Hepatocyte (in vitro differentiated cells): ENCODE data around the gene C4orf50. TPM values are rescaled to one million over a fixed set of nuclear protein-coding genes. Genes with fewer than 3 reads are reported as not detected.

Experiments used
- DNase-seq: peaks from one replicate; pipeline ENCODE4 v3.0.0-alpha.2; 2016; ENCODE audit warnings: low spot score
- H2AFZ ChIP-seq: fragments of 200-600 bp; sonication (generic); 2 replicates; pipeline ENCODE4 v1.6.0; 2016; ENCODE audit warnings: antibody characterized with exemption, mild to moderate bottlenecking
- H3K27ac ChIP-seq: fragments of 200-600 bp; sonication (generic); 2 replicates; pipeline ENCODE4 v1.5.1; 2016; ENCODE audit warnings: mild to moderate bottlenecking
- H3K27me3 ChIP-seq: fragments of 200-600 bp; sonication (generic); 2 replicates; pipeline ENCODE4 v1.6.1; 2016
- H3K36me3 ChIP-seq: fragments of 200-600 bp; sonication (generic); replicated peaks from 2 replicates; pipeline ENCODE4 v1.5.1; 2016; ENCODE audit warnings: low read depth; ENCODE audit not compliant: insufficient read depth
- H3K4me1 ChIP-seq: fragments of 200-600 bp; sonication (generic); 2 replicates; pipeline ENCODE4 v1.5.1; 2016; ENCODE audit warnings: mild to moderate bottlenecking, moderate library complexity; ENCODE audit not compliant: insufficient read depth
- H3K4me2 ChIP-seq: fragments of 200-600 bp; sonication (generic); 2 replicates; pipeline ENCODE4 v1.6.0; 2016
- H3K4me3 ChIP-seq: fragments of 200-600 bp; sonication (generic); 2 replicates; pipeline ENCODE4 v1.5.1; 2016; ENCODE audit warnings: mild to moderate bottlenecking
- H3K79me2 ChIP-seq: fragments of 200-600 bp; sonication (generic); 2 replicates; pipeline ENCODE4 v1.6.0; 2017; ENCODE audit warnings: mild to moderate bottlenecking
- H3K9me2 ChIP-seq: fragments of 200-600 bp; sonication (generic); replicated peaks from 2 replicates; pipeline ENCODE4 v1.6.0; 2017; ENCODE audit warnings: mild to moderate bottlenecking; ENCODE audit not compliant: insufficient read depth
- H3K9me3 ChIP-seq: fragments of 200-600 bp; sonication (generic); 2 replicates; pipeline ENCODE4 v1.5.1; 2016; ENCODE audit warnings: low read depth, mild to moderate bottlenecking
- H4K20me1 ChIP-seq: fragments of 200-600 bp; sonication (generic); 2 replicates; pipeline ENCODE4 v1.6.0; 2016; ENCODE audit warnings: mild to moderate bottlenecking; ENCODE audit not compliant: insufficient read depth, poor library complexity, severe bottlenecking
- CTCF ChIP-seq: fragments of 200-600 bp; sonication (generic); IDR thresholded peaks from 2 replicates; pipeline ENCODE4 v1.5.1; 2016; ENCODE audit warnings: antibody characterized with exemption, mild to moderate bottlenecking; ENCODE audit not compliant: poor library complexity
- EZH2 ChIP-seq: fragments of 200-600 bp; sonication (generic); IDR thresholded peaks from 2 replicates; pipeline ENCODE4 v1.6.1; 2016; ENCODE audit warnings: antibody characterized with exemption, mild to moderate bottlenecking, borderline replicate concordance
- EZH2phosphoT487 ChIP-seq: fragments of 200-600 bp; sonication (generic); IDR thresholded peaks from one replicate; pipeline ENCODE4 v1.6.1; 2018; ENCODE audit warnings: antibody characterized with exemption, mild to moderate bottlenecking, low read depth, moderate library complexity; ENCODE audit not compliant: unreplicated experiment, severe bottlenecking
- WGBS: methylation state at CpG from one replicate; pipeline ENCODE4 v1.1.6; 2016; ENCODE audit warnings: low lambda C conversion rate; ENCODE audit errors: missing lambda C conversion rate; 5-methylcytosine and 5-hydroxymethylcytosine counted together
- polyA plus RNA-seq: library from polyadenylated mRNA; unstranded; fragments of >200 nt; fragmentation: Nextera tagmentation; extraction: Ambion mirVana; gene quantifications from 2 replicates; pipeline ENCODE4 v1.2.1, GENCODE V29; 2016
- total RNA-seq: library from RNA; depleted of rRNA; stranded (reverse); fragments of >200 nt; gene quantifications from 2 replicates; pipeline ENCODE4 v1.2.3, GENCODE V29; 2014

C4orf50 gene
- total and polyA plus RNA-seq, 2 experiments from 2014 or later = not detected

GRCh38 chr4:6050551-6050950 lies 32.3 kb upstream of the C4orf50 start:
- H3K4me3 ChIP-seq = no peak overlapping the region
- H2AFZ ChIP-seq = no peak overlapping the region
- TF ChIP-seq CTCF (no peak), EZH2phosphoT487 (no peak), EZH2 (no peak)
- 79% methylated on average over 17 of the region's 17 CpGs for WGBS
- DNase-seq = no peak
- H3K9me3 ChIP-seq = no peaks in the 10 kb centered on the region
- H3K4me2 ChIP-seq = no peak overlapping the region
- no peaks in the 10 kb centered on the region for H4K20me1 ChIP-seq
- H3K36me3 ChIP-seq = no peaks in the 10 kb centered on the region
- no peaks in the 10 kb centered on the region for H3K79me2 ChIP-seq
- H3K27ac ChIP-seq = no peak overlapping the region
- H3K27me3 ChIP-seq = peaks cover 11% of the 10 kb centered on the region
- no peaks in the 10 kb centered on the region for H3K9me2 ChIP-seq
- H3K4me1 ChIP-seq = no peaks in the 10 kb centered on the region

- H4K20me1 ChIP-seq = no peaks in the 10 kb centered on the region
- H3K27me3 ChIP-seq = peaks cover 11% of the 10 kb centered on the region
- H3K4me1 ChIP-seq = no peaks in the 10 kb centered on the region
- DNase-seq = no peak
- no peak overlapping the region for H3K4me3 ChIP-seq
- H2AFZ ChIP-seq = no peak overlapping the region
- TF ChIP-seq EZH2phosphoT487 = no peak
- TF ChIP-seq CTCF = no peak
- TF ChIP-seq EZH2 = no peak
- H3K9me3 ChIP-seq = no peaks in the 10 kb centered on the region
- H3K27ac ChIP-seq = no peak overlapping the region
- no peaks in the 10 kb centered on the region for H3K36me3 ChIP-seq
- 86% methylated on average over 8 of the region's 8 CpGs for WGBS
- no peak overlapping the region for H3K4me2 ChIP-seq
- H3K79me2 ChIP-seq = no peaks in the 10 kb centered on the region
- H3K9me2 ChIP-seq = no peaks in the 10 kb centered on the region
Measured at GRCh38 chr4:6049985-6050384, 31.8 kb upstream of the C4orf50 start.

GRCh38 chr4:6049278-6049677 lies 31.0 kb upstream of the C4orf50 start:
- no peak overlapping the region for H3K27ac ChIP-seq
- H3K4me1 ChIP-seq = no peaks in the 10 kb centered on the region
- H3K4me3 ChIP-seq = no peak overlapping the region
- H3K9me3 ChIP-seq = no peaks in the 10 kb centered on the region
- no peaks in the 10 kb centered on the region for H3K79me2 ChIP-seq
- H3K27me3 ChIP-seq = peaks cover 11% of the 10 kb centered on the region
- no peak for DNase-seq
- no peak overlapping the region for H3K4me2 ChIP-seq
- no peaks in the 10 kb centered on the region for H3K9me2 ChIP-seq
- H2AFZ ChIP-seq = no peak overlapping the region
- WGBS = 94% methylated on average over 12 of the region's 12 CpGs
- no peaks in the 10 kb centered on the region for H4K20me1 ChIP-seq
- TF ChIP-seq EZH2 = no peak
- H3K36me3 ChIP-seq = no peaks in the 10 kb centered on the region

GRCh38 chr4:6048537-6048936 lies 30.3 kb upstream of the C4orf50 start:
- no peak overlapping the region for H2AFZ ChIP-seq
- H3K27me3 ChIP-seq = peaks cover 11% of the 10 kb centered on the region
- no peak overlapping the region for H3K27ac ChIP-seq
- H3K9me3 ChIP-seq = no peaks in the 10 kb centered on the region
- H4K20me1 ChIP-seq = no peaks in the 10 kb centered on the region
- TF ChIP-seq EZH2 (no peak), CTCF (no peak), EZH2phosphoT487 (no peak)
- no peaks in the 10 kb centered on the region for H3K4me1 ChIP-seq
- H3K4me2 ChIP-seq = no peak overlapping the region
- DNase-seq = no peak
- 94% methylated on average over 12 of the region's 12 CpGs for WGBS
- no peaks in the 10 kb centered on the region for H3K9me2 ChIP-seq
- H3K79me2 ChIP-seq = no peaks in the 10 kb centered on the region
- no peak overlapping the region for H3K4me3 ChIP-seq
- H3K36me3 ChIP-seq = no peaks in the 10 kb centered on the region
